HG02981 (cell line): Measurements from ENCODE around the gene AGAP2.
"Not testable (repeated sequence)": the region's sequence is repeated elsewhere in the genome, so short reads cannot be mapped to it uniquely, and the experiment has no call there.

ENCODE experiments used
- ATAC-seq: cut with Tn5 transposase; IDR thresholded peaks from one replicate; pipeline ENCODE4 v1.9.1; 2021; ENCODE audit warnings: mild to moderate bottlenecking, moderate library complexity; ENCODE audit not compliant: unreplicated experiment

The AGAP2 gene

GRCh38 chr12:57738661-57739237, at the start of gene AGAP2:
Gene AGAP2 (minus strand): TSS chr12:57738742. CDS start chr12:57738246, 496 bp downstream.
- no peak for ATAC-seq

- no peak for ATAC-seq
Observed at GRCh38 chr12:57783861-57784260, 45.3 kb upstream of the AGAP2 start.

GRCh38 chr12:57783466-57783801, 44.9 kb upstream of the AGAP2 start:
- no peak for ATAC-seq

DNA sequence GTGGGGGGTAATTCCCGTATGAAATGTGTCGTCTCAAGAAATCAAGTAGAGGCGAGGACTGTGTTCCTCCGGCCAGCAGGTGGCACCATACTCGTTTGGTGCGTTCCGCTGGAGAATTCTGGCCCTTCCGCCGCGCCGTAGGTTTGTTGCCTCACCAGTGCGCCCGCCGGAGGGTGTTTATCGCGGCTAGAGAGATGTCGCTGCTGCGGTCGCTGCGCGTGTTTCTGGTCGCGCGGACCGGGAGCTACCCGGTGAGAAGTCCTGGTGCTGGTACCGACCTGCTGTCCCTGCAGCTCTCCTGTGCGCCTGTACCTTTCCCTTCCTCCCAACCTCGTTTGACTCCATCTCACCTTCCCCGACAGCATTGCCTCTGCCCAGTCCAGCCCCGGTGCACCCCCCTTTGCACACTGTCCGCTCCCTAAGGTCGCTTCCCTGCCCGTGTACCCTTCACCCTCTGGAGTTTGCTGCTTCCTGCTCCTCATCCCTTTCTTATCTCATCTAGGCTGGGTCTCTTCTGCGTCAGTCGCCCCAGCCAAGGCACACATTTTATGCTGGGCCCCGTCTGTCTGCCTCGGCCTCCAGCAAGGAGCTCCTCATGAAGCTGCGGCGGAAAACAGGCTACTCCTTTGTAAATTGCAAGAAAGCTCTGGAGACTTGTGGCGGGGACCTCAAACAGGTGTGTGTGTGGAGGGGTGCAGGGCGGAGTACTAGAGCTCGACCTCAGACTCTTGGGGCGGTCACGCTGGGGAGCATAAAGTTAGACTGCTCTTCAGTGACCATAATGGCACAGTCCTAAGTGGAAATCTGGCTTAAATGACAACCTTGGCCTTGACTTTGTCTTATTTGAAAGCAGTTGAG, 44.3 kb upstream of the AGAP2 start, which contains the start of gene TSFM:
Gene TSFM, plus strand, starts transcription at position 180 of the 858 bp plus-strand sequence. Its CDS starts 15 bp downstream, at position 195.
- ATAC-seq = peak; percentile 89

DNA sequence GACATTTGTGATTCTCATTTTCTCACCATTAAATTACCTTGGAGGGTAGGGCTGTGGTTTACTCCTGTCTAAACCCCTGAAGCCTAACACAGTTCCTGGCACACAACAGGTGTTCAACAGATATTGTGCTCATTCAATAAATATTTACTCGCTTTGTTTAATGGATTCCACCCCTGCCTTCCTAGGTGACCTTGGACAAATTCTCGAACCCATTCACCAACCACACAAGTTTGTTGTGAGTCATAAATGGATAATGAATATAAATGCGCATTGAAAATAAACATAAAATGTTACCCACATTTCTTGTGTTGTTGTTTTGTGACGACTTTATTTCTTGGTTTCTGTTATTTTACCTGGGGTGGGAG, 43.7 kb upstream of the AGAP2 start:
- ATAC-seq = no peak

DNA sequence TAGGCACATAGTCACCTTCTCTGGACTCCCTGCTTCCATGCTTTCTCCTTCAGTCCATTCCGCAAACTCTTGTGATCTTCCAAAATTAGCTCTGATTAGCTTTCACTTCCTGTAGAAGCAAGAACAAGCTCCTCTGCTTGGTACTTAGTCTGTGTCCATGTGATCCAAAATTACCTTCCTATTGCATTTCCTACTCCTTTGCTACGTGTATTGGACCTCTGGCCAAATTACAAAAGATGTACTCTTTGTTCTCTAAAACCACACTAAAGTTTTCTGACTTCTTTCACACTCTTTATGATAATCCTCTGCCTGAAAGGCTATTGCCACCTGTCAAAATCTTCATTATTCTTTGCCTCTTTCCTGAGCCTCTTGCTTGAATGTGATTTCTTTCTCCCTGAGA, 43.3 kb upstream of the AGAP2 start:
- no peak for ATAC-seq

DNA sequence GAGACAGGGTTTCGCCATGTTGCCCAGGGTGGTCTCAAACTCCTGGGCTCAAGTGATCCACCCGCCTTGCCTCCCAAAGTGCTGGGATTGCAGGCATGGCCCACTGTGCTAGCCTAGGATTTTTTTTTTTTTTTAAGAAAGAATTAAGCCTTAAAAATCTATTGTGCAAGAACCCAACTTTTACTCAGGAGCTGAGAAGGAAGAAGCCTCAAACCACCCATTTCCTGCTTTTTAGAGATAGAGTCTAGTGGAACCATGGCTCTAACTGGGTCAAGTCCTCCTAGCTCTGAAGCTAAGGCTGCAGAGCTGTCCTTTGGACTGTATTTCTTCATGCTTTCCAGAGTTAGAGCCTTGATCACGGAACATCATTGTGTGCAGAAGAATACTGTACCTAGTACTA, 42.7 kb upstream of the AGAP2 start:
- no peak for ATAC-seq

DNA sequence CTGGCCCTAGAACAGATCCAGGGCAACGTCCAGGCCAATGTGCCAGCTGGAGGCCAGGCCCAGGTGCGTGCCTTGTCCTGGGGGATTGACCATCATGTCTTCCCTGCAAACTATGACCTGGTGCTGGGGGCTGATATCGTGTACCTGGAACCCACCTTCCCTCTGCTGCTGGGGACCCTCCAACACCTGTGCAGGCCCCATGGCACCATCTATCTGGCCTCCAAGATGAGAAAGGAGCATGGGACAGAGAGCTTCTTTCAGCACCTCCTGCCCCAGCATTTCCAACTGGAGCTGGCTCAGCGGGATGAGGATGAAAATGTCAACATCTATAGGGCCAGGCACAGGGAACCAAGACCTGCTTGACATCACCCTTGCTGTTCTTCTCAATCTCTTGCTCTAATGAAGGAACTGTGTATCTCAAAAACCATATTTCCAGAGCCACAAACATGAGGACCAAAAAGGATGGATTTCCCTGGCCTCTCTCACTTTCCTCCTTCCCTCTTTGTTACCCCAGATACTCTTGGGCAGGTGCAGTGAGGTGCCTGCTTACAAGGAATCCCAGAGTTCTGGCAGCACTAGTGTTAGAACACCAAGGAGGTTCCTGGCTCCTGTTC, 41.8 kb upstream of the AGAP2 start:
- ATAC-seq = no peak

DNA sequence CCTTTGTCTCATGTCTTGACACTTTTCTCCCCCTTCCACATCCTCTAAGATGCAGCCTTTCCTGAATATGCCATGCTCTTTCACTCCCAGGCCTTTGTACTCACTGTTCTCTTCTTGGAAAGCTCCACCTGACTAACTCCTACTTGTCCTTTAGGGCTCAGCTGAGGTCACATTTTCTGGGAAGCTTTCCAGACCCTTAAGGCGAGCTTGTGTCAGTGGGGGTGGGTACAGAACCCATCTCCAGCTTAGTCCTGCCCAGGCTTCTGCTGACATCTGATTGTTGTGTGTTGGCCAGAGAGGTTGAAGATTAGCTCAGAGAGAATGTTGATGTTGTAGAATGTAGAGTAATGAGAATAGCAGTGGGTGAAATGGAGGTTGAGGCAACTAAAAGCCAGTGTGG, 41.2 kb upstream of the AGAP2 start:
- no peak for ATAC-seq

- no peak for ATAC-seq
Observed at GRCh38 chr12:57777911-57778310, 39.4 kb upstream of the AGAP2 start.

DNA sequence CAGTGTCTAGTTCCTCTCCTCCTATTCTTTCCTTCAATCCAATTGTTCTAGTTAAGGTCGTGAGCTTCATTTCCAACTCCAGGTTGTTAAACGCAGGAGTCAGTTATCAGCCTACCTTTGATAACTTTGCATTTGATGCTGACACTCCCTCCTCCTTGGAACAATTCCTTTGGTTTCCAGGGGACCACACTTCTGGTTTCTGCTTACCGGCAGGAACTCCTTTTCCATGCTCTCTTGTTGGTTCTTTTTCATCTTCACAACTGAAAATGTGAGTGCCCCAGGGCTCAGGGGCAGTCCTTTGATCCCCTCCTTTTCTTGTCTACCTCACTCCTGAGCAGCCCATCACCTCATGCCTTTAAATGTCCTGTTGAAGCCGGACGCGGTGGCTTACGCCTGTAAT, 38.8 kb upstream of the AGAP2 start:
- ATAC-seq = no peak

DNA sequence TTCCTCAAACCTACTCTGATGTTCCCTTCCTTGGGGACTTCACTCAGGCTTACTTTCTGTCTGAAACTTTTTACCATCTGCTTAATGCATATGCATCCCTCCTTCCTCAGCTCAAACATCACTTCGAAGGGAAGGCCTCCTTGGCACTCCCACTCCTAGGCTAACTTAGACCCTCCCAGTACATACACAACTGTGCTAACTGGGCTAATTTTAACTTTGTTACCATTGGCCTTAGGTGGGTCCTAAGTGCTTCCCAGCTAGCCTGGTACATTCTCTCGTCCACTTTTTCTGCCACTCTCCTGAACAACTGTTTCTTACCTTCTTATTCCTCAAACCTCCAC, 37.7 kb upstream of the AGAP2 start:
- no peak for ATAC-seq

- no peak for ATAC-seq
Observed at GRCh38 chr12:57775563-57776246, 37.2 kb upstream of the AGAP2 start.

DNA sequence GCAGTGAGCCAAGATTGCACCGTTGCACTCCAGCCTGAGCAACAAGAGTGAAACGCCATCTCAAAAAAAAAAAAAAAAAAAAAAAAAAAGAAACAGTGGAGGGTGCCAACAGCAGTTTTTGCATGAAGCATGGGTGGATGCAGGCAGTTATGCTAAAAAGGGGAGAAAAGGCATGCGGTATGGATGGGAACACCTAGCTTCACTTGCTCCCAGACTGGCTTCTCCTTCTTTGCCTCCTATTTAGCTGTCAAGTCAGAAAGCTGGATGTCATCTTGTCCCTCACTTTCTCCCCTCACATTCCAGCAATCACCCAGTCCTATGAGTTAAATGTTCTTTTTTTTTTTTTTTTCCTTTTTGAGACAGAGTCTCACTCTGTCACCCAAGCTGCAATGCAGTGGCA, 36.5 kb upstream of the AGAP2 start:
- no peak for ATAC-seq

DNA sequence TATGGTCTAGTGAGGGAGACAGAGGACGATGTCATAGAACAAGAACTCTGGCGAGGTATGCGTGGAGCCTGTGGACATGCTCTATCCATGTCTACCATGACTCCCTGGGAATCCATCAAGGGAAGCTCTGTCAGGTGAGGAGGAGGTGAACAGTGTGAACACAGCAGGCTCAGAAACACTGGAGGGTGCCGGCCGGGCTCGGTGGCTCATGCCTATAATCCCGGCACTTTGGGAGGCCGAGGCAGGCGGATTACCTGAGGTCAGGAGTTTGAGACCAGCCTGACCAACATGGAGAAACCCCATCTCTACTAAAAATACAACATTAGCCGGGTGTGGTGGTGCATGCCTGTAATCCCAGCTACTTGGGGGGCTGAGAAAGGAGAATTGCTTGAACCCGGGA, 36.1 kb upstream of the AGAP2 start:
- ATAC-seq = not testable (repeated sequence)

- ATAC-seq = no peak
Observed at GRCh38 chr12:57772429-57773322, 34.1 kb upstream of the AGAP2 start, which contains the start of gene EEF1AKMT3. Gene EEF1AKMT3 (plus strand): TSS chr12:57772614. CDS start chr12:57772725, 111 bp downstream.

GRCh38 chr12:57771873-57772428, 33.4 kb upstream of the AGAP2 start, which contains the start of gene METTL1:
Gene METTL1 (minus strand): TSS chr12:57772105. CDS start chr12:57772083, 22 bp downstream.
- ATAC-seq = peak; percentile 82

GRCh38 chr12:57771236-57771872, 32.8 kb upstream of the AGAP2 start:
- ATAC-seq = peak; percentile 69

GRCh38 chr12:57770734-57771133, 32.2 kb upstream of the AGAP2 start:
- ATAC-seq = no peak

GRCh38 chr12:57769594-57769993, 31.1 kb upstream of the AGAP2 start:
- ATAC-seq = no peak
